Measurements from ENCODE around the gene ADO.
A peak's percentile ranks its signal among the peaks of the same experiment; 100 is the strongest.

The ADO gene

DNA sequence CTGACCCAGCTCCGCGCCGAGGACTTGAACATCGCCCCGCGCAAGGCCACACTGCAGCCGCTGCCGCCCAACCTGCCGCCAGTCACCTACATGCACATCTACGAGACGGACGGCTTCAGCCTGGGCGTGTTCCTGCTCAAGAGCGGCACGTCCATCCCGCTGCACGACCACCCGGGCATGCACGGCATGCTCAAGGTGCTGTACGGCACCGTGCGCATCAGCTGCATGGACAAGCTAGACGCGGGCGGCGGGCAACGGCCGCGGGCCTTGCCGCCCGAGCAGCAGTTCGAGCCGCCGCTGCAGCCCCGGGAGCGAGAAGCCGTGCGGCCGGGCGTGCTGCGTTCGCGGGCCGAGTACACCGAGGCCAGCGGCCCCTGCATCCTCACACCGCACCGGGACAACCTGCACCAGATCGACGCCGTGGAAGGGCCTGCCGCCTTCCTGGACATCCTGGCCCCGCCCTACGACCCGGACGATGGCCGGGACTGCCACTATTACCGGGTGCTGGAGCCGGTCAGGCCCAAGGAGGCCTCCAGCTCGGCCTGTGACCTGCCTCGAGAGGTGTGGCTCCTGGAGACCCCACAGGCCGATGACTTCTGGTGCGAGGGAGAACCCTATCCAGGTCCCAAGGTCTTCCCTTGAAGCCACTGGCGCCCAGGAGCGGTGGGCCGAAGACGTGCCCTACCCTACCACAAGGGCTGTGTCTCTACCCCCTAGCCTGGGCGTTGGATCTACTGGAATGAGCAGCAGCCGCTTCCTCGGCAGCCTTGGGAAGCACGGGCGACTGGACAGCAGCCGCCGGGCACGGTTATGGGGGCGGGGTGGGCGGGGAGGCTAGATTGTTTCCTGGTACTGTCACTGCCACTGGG is 945 bp downstream of the ADO start:
- Mint-ChIP-seq H3K27ac (peak overlapping the region; percentile 88), H3K9me3 (no peaks in the 10 kb centered on the region), H3K36me3 (peaks cover 41% of the 10 kb centered on the region), H3K27me3 (peaks cover 7% of the 10 kb centered on the region), H3K4me3 (peak overlapping the region; percentile 98), H3K4me1 (peaks cover 46% of the 10 kb centered on the region)
- CTCF ChIA-PET, result interaction anchor here (1.0 to 5.8 kb wide), 2 partner anchors 12 to 195 kb away, joined by 3 to 38 read pairs; partner anchors contain the start of gene EGR2
- DNase-seq, result no peak

DNA sequence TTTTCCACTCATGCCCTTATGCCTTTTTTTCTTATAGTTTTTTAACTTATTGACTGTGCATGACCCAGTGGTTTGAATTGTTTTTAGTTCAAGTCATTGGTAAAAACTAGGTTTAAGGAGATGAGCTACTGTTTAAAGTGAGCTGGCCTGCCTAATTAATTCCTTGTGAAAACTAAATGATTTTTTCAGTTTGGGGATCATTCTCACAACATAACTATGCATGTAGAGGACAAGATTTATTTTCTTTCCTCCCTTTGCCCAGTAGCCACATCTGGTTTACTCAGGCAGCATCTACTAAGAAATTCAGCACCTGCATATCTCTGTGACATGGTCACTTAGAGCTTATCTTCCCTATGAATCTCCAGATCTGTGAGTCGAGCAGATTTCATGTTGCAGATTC is 1.7 kb downstream of the ADO start:
- H3K4me3 Mint-ChIP-seq, result peak overlapping the region; percentile 98
- H3K27me3 Mint-ChIP-seq, result peaks cover 1% of the 10 kb centered on the region
- H3K36me3 Mint-ChIP-seq, result peaks cover 45% of the 10 kb centered on the region
- H3K4me1 Mint-ChIP-seq, result peaks cover 54% of the 10 kb centered on the region
- CTCF ChIA-PET, result interaction anchor here (0.7 to 5.8 kb wide), 4 partner anchors 11 to 483 kb away, joined by 3 to 38 read pairs (median 3); partner anchors contain the start of gene EGR2
- H3K27ac Mint-ChIP-seq, result peak overlapping the region; percentile 76
- H3K9me3 Mint-ChIP-seq, result no peaks in the 10 kb centered on the region
- DNase-seq, result no peak

DNA sequence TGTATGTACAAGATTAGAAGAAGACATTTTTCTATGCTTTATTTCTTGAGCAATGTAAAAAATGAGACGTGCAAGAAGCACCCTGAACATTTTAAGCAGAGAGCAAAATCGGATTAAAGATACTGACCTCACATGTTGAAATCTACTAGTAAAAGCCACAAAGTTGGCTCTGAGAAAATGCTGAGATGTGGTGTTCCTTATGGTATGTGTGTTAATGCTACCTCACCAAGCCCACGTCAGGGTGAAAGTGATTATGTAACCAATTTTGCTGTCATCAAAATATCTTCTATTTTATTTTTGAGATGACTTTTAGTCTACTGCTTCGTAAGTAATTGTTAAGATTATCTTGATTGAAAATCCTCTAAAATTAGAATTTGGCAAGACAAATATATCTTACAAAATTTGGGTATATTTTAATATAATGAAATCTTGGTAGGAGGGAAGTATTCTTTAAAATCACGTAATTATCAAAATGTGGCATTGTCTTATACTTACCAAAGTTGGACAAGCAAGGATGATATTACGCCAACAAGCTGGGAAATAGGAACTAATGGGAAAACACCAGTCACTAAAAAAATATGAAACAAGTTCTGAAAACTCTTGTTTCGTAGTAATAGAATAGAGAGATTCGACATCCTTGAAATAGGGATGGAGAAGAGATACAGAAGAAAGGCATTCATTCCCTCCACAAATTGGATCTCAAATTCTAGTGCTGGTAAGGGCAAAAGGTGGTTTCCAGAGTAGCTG is 5.8 kb downstream of the ADO start:
- CTCF ChIA-PET, result interaction anchor here (0.7 to 1.4 kb wide), 3 partner anchors 8 to 187 kb away, joined by 3 to 4 read pairs (median 3); no protein-coding TSS in a partner anchor
- H3K27me3 Mint-ChIP-seq, result peaks cover 28% of the 10 kb centered on the region
- no peaks in the 10 kb centered on the region for H3K9me3 Mint-ChIP-seq
- peaks cover 62% of the 10 kb centered on the region for H3K4me1 Mint-ChIP-seq
- no peak overlapping the region for H3K27ac Mint-ChIP-seq
- no peak for DNase-seq
- no peak overlapping the region for H3K4me3 Mint-ChIP-seq
- peaks cover 43% of the 10 kb centered on the region for H3K36me3 Mint-ChIP-seq

DNA sequence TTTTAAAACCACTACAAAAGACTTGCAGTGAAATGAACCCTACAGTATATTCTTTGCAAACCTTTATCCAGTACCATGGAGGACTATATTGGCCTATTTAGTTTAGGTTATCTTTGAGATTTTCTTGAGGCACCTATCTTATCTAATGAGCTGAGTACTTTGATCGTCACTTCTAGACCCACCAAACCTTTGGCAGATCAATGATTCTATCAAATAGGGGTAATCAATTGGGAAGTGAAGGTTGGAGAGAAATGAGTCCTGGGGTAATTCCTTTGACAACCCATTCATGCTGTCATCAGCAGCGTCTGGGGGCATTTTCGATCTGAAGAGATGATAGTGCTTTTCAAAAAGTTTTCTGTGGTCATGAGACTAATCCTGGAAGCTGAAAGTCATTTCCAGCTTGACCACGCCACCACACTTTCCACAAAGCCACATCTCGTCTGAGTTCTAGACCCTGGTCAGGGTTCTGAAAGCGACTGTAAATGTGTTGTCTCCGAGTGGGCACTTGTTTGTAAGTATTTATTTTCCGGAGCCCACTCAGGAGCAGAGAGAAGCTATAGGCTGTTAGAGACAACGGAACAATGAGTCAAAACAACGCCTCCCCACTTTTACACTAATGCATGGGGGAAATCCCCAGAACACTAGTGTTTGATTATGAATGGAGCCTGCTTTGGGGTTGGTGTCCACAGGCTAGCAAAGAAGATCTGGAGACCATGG is 6.8 kb downstream of the ADO start:
- CTCF ChIA-PET, result interaction anchor here (0.6 to 1.4 kb wide), 5 partner anchors 130 to 273 kb away, joined by 3 to 4 read pairs (median 3); no protein-coding TSS in a partner anchor
- Mint-ChIP-seq H3K27me3 (peaks cover 38% of the 10 kb centered on the region), H3K4me1 (peaks cover 67% of the 10 kb centered on the region), H3K27ac (no peak overlapping the region), H3K36me3 (peaks cover 37% of the 10 kb centered on the region), H3K4me3 (no peak overlapping the region), H3K9me3 (no peaks in the 10 kb centered on the region)
- peak; percentile 57 for DNase-seq

DNA sequence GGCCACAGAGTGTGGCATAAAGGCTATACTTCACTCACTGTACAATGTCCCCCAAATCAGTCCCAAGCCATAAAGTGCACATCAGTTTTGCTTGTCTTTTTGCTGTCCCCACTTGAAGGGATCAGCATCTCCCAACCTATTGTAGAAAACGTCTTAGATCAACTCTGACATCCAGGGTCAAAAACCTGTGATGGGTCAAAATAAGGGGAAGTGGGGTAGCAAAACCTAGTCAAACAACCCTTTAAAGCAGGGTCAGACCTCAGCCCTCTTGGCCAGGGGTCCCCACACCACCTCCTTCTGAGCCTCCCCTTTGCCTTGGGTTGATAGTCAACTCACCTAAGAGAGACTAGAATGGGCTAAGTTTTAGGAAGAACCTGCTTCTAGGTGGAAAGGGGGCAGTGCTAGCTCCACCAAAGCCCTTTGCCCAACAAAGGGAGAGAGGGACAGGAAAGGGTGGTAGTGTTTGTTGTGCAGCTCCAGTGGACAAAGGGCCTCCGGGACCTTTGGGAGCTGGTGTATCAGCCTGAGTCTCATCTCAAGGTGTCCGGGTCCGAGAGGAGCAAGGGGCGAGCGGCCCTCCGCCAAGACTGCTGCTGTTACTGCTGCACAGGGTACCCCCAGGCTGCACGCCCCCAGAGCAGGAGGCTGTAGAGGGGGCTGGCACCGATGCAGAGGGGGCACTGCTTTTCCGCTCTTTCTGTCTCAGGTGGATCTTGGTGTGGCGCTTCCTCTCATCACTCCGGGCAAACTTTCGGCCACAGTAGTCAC is 8.3 kb downstream of the ADO start:
- Mint-ChIP-seq H3K9me3 (no peaks in the 10 kb centered on the region), H3K36me3 (peaks cover 22% of the 10 kb centered on the region), H3K27ac (no peak overlapping the region), H3K27me3 (peaks cover 52% of the 10 kb centered on the region), H3K4me3 (no peak overlapping the region), H3K4me1 (peaks cover 58% of the 10 kb centered on the region)
- DNase-seq, result no peak
- CTCF ChIA-PET, result no interaction called here

DNA sequence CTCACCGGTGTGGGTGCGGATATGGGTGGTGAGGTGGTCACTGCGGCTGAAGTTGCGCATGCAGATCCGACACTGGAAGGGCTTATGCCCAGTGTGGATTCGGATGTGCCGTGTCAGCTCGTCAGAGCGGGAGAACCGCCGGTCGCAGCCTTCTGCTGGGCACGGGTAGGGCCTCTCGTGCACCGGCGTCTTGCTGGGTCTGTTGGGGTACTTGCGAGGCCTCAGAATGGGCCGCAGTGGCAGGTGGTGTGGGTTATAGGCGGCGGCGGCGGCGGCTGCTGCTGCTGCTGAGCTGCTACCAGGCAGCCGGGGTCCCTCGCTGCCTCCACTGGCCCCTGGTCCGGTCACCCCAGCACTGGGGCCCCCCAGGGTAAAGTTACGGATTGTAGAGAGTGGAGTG is 8.9 kb downstream of the ADO start:
- Mint-ChIP-seq H3K36me3 (peaks cover 17% of the 10 kb centered on the region), H3K4me3 (no peak overlapping the region), H3K27ac (no peak overlapping the region), H3K27me3 (peaks cover 58% of the 10 kb centered on the region), H3K4me1 (peaks cover 56% of the 10 kb centered on the region), H3K9me3 (no peaks in the 10 kb centered on the region)
- DNase-seq, result no peak
- CTCF ChIA-PET, result no interaction called here

DNA sequence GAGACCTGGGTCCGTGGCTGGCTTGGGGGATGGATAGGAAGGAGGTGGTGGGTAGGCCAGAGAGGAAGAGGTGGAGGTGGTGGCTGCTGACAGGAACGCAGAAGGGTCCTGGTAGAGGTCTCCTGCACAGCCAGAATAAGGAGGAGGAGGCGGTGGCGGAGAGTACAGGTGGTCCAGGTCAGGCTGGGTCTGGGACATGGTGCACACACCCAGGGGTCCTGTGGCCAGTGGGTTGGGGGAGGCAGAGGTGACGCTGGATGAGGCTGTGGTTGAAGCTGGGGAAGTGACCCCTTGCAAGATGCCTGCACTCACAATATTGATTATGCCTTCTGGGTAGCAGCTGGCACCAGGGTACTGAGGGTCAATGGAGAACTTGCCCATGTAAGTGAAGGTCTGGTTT is 9.5 kb downstream of the ADO start:
- peaks cover 54% of the 10 kb centered on the region for H3K4me1 Mint-ChIP-seq
- H3K36me3 Mint-ChIP-seq, result peaks cover 13% of the 10 kb centered on the region
- peak overlapping the region; percentile 88 for H3K4me3 Mint-ChIP-seq
- H3K27me3 Mint-ChIP-seq, result peaks cover 63% of the 10 kb centered on the region
- DNase-seq, result no peak
- no peaks in the 10 kb centered on the region for H3K9me3 Mint-ChIP-seq
- H3K27ac Mint-ChIP-seq, result no peak overlapping the region
- CTCF ChIA-PET, result no interaction called here

DNA sequence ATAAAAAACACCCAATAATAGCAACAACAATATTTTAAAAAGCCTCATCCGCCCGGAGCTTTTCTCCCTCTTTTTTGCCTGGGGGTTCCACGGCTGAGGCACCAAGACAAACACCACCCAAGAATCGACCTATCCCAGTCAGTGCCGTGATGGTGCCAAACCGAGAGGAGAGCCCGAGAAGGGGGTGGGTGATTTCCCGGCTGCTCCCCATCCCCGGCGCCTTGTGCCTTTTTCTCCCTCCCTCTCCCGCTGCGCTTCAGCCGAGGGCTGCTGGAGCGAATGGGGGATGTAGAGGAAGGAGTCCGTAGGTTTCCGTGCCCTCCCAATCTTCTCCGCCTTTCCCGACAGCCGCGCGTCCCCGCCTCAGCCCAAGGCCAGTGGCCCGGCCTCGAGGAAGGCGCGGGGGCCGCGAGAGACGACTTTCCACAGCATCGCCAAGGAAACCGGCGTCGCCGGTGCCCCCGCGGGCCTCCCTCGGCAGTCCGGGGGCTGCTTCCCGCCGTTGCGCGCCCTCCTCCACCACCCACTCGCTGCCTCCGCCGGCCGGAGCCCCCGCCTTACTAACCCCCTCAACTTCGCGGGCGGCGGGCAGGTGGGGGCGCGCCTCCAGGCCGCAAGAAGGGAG is 10.3 kb downstream of the ADO start:
- peak; percentile 35 for DNase-seq
- Mint-ChIP-seq H3K27ac (peak overlapping the region; percentile 39), H3K36me3 (peaks cover 12% of the 10 kb centered on the region), H3K4me3 (peak overlapping the region; percentile 88), H3K4me1 (peaks cover 54% of the 10 kb centered on the region), H3K9me3 (no peaks in the 10 kb centered on the region), H3K27me3 (peaks cover 72% of the 10 kb centered on the region)
- CTCF ChIA-PET, result interaction anchor here (1.0 kb wide), 1 partner anchor 199 kb away, joined by 3 read pairs; no protein-coding TSS in a partner anchor

DNA sequence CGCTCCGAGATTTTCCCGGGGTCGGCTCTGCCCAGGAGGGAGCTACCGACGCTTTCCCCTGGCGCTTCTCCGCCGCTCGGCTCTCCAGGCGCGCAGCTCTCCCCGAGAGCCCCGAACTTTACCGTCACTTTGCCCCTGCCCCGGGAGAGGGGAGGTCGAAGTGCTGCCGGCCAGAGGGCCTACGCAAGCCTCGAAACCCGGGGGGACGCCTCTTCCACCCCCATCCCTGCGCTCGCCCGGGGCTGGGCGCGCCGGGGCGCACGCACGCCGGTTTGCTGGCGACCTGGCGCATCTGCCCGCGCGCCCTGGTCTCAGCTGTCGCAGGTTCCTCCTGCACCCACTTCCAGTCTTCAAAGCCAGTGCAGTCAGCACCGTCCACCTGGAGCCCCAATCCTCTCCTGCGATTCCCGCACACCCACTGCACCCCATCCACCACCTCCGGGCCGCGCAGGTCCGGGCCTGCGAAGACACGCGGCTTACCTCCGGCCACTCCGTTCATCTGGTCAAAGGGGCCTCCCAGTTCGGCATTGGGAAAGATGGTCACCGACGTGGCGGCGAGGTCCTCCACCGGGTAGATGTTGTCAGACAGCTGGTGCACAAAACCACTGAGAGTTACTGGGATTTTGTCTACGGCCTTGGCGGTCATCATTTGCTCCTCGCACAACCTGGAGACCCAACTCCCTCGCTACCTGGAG is 11.0 kb downstream of the ADO start:
- Mint-ChIP-seq H3K4me3 (peak overlapping the region; percentile 88), H3K9me3 (no peaks in the 10 kb centered on the region), H3K36me3 (peaks cover 7% of the 10 kb centered on the region), H3K4me1 (peaks cover 49% of the 10 kb centered on the region), H3K27ac (peak overlapping the region; percentile 97), H3K27me3 (peaks cover 79% of the 10 kb centered on the region)
- DNase-seq, result peak; percentile 44
- CTCF ChIA-PET, result interaction anchor here (1.0 to 4.7 kb wide), 4 partner anchors 11 to 203 kb away, joined by 3 to 88 read pairs (median 26); partner anchors contain the start of gene ADO

DNA sequence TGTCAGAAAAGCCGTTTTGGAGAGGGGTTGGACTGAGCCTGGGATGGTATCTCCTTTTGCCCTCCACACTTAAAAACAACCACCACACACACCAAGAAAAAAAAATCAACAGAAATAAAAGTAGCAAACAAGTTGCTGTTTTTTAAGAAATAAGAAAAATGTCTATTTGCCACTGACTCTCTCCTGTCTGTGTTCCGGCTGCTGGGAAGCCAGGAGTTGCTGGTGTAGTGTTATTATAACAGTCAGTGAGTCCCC is 11.5 kb downstream of the ADO start:
- H3K4me1 Mint-ChIP-seq, result peaks cover 44% of the 10 kb centered on the region
- DNase-seq, result no peak
- no peaks in the 10 kb centered on the region for H3K9me3 Mint-ChIP-seq
- H3K36me3 Mint-ChIP-seq, result peaks cover 3% of the 10 kb centered on the region
- peaks cover 83% of the 10 kb centered on the region for H3K27me3 Mint-ChIP-seq
- peak overlapping the region; percentile 88 for H3K4me3 Mint-ChIP-seq
- CTCF ChIA-PET, result interaction anchor here (0.9 to 4.7 kb wide), 5 partner anchors 12 to 342 kb away, joined by 3 to 88 read pairs (median 14); partner anchors contain the start of gene ADO
- H3K27ac Mint-ChIP-seq, result peak overlapping the region; percentile 97

DNA sequence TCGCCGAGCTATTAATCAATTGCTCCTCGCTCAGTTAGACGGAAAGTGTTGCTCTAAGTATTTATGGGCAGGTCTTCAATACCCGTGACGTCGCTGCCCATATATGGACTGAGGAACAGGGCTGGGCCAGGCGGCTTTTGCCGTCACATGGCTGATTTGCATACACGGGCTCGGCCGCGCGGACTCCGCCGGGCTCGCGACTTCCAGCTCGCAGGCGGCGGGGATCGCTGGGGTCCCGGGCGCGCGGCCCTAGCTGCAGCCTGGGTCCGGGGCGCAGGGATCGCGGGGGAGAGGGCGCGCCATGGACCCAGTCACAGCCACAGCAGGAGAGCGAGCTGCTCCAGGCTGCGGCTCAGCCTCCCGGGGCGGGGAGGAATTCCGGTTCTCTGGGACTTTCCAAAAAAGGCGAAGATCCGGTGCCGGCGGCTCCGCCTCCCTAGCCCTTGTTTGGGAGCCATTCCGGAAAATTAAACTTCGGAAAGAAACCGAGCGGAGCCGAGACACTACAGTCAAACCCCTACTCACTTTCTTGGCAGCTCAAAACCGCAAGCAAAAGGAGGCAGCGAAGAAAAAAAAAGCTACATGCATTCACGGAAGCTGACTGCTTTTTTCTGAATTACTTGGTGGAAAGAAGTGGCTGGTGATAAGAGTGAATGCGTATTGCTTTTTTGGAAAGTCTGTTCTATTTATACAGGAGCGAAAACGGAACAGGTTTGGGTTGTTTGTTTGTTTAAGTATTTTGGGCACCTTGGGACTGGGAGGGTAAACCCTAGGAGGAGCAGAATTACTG is 12.0 kb downstream of the ADO start, which contains the start of gene EGR2:
Gene EGR2, minus strand, starts transcription at position 36 of the 790 bp plus-strand sequence. CDS start 337 bp downstream, outside the sequence.
- peak within 1 kb of the TSS; percentile 88 for H3K4me3 Mint-ChIP-seq
- H3K27ac Mint-ChIP-seq, result peak within 1 kb of the TSS; percentile 97
- H3K27me3 Mint-ChIP-seq, result peaks cover 86% of the 10 kb centered on the region

More for the DNA sequence above, 12.0 kb downstream of the ADO start, which contains the start of gene EGR2:
- Mint-ChIP-seq H3K36me3 (peaks cover 3% of the 10 kb centered on the region), H3K4me1 (peaks cover 39% of the 10 kb centered on the region), H3K9me3 (no peaks in the 10 kb centered on the region)
- DNase-seq, result peak; percentile 96
- CTCF ChIA-PET, result interaction anchor here (0.8 to 4.7 kb wide), 14 partner anchors 12 to 904 kb away, joined by 3 to 88 read pairs (median 4); partner anchors contain the start of gene ADO

Measured in activated naive CD4-positive, alpha-beta T cell treated with anti-CD3 and anti-CD28 coated beads, Interleukin-2, amount 10 ng/mL, durations not matched to agents 7 days and 5 days (primary cell).